ENCODE data around the gene RBMX.
"Not testable (repeated sequence)": the region's sequence is repeated elsewhere in the genome, so short reads cannot be mapped to it uniquely, and the experiment has no call there.

The RBMX gene

GRCh38 chrX:136880452-136881013 is at the start of gene RBMX:
TSS of gene RBMX (minus strand) at chrX:136880725. CDS start at chrX:136879427, 1,298 bp downstream.
- DNase-seq: peak; percentile 91

DNA sequence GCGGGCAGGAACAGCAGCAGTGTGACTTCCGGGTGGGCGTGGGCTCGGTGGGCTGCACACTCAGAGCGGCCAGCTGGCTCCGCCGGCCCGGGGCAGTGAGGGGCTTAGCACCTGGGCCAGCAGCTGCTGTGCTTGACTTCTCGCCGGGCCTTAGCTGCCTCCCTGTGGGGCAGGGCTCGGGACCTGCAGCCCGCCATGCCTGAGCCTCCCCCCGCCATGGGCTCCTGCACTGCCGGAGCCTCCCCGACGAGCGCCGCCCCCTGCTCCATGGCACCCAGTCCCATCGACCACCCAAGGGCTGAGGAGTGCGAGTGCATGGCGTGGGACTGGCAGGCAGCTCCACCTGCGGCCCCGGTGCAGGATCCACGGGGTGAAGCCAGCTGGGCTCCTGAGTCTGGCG is 40.9 kb upstream of the RBMX start:
- DNase-seq: not testable (repeated sequence)

DNA sequence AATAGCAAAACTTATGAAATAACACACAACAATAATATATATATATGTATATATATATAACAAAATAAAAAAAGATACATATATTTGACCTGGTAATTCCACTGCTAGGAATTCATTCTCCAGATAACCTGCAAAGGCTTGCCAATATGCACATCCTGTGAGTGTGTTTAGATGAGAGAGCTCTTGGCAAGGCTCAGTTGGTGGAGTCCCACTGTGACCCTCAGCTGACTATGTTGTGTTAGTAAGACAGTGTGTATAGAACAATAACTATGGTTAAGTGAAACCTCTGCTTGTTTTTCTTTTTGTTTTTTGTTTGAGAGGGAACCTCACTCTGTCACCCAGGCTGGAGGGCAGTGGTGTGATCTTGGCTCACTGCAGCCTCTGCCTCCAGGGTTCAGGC is 39.5 kb upstream of the RBMX start:
- DNase-seq: no peak

DNA sequence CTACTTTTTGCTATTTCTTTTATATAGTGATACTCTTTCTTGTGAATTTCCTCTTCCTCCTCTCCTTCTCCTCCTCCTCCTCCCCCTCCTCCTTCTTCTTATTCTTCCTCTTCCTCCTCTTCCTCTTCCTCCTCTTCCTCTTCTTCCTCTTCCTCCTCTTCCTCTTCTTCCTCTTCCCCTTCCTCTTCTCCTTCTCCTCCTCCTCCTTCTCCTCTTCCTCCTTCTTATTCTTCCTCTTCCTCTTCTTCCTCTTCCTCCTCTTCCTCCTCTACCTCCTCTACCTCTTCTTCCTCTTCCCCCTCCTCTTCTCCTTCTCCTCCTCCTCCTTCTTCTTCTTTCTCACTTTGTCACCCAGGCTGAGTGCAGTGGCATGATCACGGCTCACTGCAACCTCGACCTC is 36.3 kb upstream of the RBMX start:
- no peak for DNase-seq

- DNase-seq: not testable (repeated sequence)
Observed at GRCh38 chrX:136911661-136912060, 31.1 kb upstream of the RBMX start.

DNA sequence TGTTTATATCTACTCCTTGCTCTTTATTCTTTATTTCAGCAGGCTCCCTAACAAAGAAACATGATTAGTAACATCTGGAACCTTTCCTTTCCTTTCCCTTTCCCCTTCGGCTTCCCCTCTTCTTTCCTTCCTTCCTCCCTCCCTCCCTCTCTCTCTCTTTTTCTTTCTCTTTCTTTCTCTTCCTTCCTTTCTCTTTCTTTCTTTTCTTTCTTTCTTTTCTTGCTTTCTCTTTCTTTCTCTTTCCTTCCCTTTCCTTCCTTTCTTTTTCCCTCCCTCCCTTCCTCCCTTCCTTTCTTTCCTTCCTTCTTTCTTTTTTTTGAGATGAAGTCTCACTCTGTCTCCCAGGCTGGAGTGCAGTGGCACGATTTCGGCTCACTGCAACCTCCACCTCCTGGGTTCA is 30.7 kb upstream of the RBMX start:
- no peak for DNase-seq

- no peak for DNase-seq
Observed at GRCh38 chrX:136910565-136911035, 30.1 kb upstream of the RBMX start.

DNA sequence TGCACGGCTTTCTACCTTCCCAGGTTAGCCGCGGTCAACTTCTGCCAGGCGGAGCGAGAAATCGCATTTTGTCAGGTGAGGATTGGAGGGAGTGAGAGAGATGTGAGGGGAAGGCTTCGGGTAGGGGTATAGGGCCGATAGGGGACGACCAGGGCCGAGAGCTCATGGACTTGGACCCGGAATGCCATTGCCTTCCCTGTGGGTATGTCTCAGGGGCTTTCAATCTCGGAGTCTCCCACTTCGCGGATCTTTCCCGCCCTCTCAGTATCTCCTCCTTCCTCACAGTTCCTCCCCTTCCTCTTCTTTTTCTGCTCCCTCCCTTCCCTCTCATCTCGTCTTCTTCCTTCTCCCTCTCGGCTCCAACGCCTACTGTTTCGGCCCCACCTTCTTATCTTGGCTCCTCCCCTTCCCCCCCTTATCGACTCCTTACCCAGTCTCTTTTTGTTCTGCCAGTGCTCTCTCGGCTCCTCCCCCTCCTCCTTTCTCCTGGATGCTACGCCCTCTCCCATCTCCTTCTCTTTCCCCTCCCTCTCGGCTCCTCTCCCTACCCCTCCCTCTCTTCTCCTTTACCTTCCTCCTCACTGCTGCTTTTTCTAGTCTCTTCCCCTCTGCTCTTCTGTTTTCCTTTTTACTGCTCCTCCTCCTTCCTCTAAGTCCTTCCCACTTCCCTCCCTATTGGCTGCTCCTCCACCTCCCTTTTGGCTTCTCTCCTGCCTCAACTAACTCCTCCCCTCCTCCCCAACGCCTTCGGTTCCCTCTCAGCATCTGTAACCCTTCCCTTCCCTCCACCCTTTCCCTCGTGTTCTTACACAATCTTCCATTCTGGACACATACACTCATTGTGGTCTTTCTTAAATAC is 29.4 kb upstream of the RBMX start:
- peak; percentile 76 for DNase-seq

- DNase-seq: peak; percentile 72
Observed at GRCh38 chrX:136909119-136909705, 28.7 kb upstream of the RBMX start.

GRCh38 chrX:136907621-136908020 is 27.1 kb upstream of the RBMX start:
- no peak for DNase-seq

- DNase-seq: no peak
Observed at GRCh38 chrX:136906921-136907510, 26.5 kb upstream of the RBMX start.

DNA sequence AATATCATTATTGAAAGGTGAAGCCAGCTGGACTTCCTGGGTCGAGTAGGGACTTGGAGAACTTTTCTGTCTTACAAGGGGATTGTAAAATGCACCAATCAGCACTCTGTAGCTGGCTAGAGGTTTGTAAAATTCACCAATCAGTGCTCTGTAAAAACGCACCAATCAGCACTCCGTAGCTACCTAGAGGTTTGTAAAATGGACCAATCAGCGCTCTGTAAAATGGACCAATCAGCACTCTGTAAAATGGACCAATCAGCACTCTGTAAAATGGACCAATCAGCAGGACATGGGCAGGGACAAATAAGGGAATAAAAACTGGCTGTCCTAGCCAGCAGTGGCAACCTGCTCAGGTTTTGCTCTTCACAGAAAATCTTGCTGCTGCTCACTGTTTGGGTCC is 23.5 kb upstream of the RBMX start:
- not testable (repeated sequence) for DNase-seq

GRCh38 chrX:136900071-136900470 is 19.5 kb upstream of the RBMX start:
- not testable (repeated sequence) for DNase-seq

GRCh38 chrX:136899221-136899620 is 18.7 kb upstream of the RBMX start:
- no peak for DNase-seq

DNA sequence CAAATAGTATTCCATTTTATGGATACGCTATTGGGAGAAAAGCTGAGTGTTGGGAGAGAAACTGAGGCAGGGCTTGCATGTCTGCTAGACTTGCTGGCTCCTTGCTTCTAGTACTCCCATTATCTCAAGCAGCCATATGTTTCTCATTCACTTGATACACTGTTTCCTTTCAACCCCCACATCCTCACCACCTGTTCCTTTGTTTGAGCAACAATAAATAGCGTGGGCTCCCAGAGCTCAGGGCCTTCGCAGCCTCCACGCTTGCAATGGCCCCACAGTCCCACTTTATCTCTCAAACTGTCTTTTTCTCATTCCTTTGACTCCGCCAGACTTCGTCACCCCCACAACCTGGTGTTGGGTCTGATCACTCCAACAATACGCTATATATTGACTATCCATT is 18.2 kb upstream of the RBMX start:
- not testable (repeated sequence) for DNase-seq

DNA sequence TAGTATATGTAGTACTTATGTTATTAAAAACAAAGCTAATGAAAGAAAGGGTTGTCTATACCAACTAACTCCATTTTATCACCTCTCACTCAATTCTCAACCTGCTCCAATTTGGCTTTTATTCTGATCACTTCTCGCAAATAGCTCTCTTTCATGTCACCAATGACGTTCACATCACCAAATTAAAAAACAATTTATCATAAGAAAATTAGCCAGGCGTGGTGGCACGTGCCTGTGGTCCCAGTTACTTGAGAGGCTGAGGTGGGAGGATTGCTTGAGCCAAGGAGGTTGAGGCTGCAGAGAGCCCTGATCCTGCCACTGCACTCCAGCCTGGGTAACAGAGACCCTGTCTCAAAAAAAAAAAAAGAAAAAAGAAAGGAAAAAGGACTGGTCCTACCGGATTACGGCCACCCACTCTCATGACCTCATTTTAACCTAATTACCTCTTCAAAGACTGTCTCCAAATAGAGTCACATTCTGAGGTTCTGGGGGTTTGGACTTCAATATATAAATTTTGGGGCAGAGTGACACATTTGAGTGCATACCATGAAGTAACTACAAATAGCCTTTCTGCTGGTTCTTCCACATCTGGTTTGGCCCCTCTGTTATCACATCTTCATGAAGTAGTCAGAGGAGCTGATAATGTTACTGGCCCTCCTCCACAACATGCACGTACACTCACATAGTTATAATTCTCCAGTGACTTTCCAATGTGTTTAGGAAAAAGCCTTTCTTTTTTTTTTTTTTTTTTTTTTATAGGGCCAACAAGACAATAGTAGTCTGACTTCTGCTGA is 15.8 kb upstream of the RBMX start:
- no peak for DNase-seq

- DNase-seq: no peak
Observed at GRCh38 chrX:136892412-136892811, 11.9 kb upstream of the RBMX start.

- DNase-seq: not testable (repeated sequence)
Observed at GRCh38 chrX:136890596-136890995, 10.1 kb upstream of the RBMX start.

DNA sequence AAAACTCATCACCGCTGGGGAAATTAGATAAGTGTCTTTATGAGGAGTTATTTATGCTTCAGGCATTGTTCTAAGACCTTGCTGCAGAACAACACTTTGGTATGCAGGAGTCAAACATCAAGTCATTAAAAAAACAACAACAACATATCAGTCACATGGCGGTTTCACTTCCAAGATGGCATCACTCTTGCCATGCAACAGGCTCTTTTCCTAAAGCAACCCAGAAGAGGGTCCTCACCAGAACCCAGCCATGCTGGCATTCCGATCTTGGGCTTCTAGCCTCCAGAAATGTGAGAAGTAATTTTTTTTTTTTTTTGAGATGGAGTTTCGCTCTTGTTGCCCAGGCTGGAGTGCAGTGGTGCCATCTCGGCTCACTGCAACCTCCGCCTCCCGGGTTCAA is 8.7 kb upstream of the RBMX start:
- DNase-seq: no peak

- peak; percentile 32 for DNase-seq
Observed at GRCh38 chrX:136880003-136880451, 498 bp downstream of the RBMX start.

GRCh38 chrX:136879001-136879687 is 1.4 kb downstream of the RBMX start:
- DNase-seq: no peak

GRCh38 chrX:136878423-136878822 is 2.1 kb downstream of the RBMX start:
- DNase-seq: no peak

All from activated CD4-positive, alpha-beta T cell treated with anti-CD3 and anti-CD28 coated beads, Interleukin-10, Interleukin-2, amounts not matched to agents 100 ng/mL and 50 ng/mL, durations not matched to agents 16 hours and 8 hours (primary cell).